HepG2 (cell line): ENCODE measurements around the gene BHLHE23. TPM values are rescaled to one million over a fixed set of nuclear protein-coding genes. Genes with fewer than 3 reads are reported as not detected.

ENCODE experiments used
- ATAC-seq: fragments of 200-7000 bp; cut with Tn5 transposase; 3 replicates; pipeline ENCODE4 v1.9.1; 2020; ENCODE audit warnings: mild to moderate bottlenecking, moderate library complexity
- BruUV-seq: library from RNA; stranded (reverse); fragments of 400-500 nt; replicated peaks from 2 replicates; lab custom pipeline; 2021; lab: Mats Ljungman, UMichigan
- CTCF ChIA-PET: fragments of 300-600 bp; formaldehyde crosslinking; extraction: SDS; loops from one replicate; lab custom pipeline; 2021; ENCODE audit warnings: low total read pairs, inconsistent platforms, low intra/inter-chr PET ratio; lab: Yijun Ruan, JAX
- POLR2A ChIA-PET: fragments of 350-600 bp; sonication (Branson Sonifier 250); formaldehyde crosslinking; loops from one replicate; lab custom pipeline; 2020; ENCODE audit warnings: antibody characterized with exemption, inconsistent platforms; lab: Yijun Ruan, JAX
- DNase-seq: peaks from one replicate; pipeline ENCODE4 v3.0.0-alpha.2; 2015; ENCODE audit warnings: low spot score
- FAIRE-seq: peaks from 3 replicates; lab custom pipeline; 2011; peaks lifted over from hg19 to GRCh38; lab: Jason Lieb, UNC
- H2AFZ ChIP-seq: one replicate; pipeline ENCODE4 v1.6.1; 2011; ENCODE audit warnings: low read length, inconsistent platforms
- H3K27ac ChIP-seq: fragments of 300-600 bp; 3 replicates; pipeline ENCODE4 v1.8.0; 2011; ENCODE audit warnings: mixed run types, mild to moderate bottlenecking, mixed read lengths, low read length, inconsistent platforms; ENCODE audit not compliant: insufficient read depth; ENCODE audit errors: extremely low read length
- H3K27me3 ChIP-seq, 2 experiments: fragments of 200-600 bp in 1 of 2; 2 replicates in 1 of 2; 3 replicates in 1 of 2; pipeline versions ENCODE4 v1.6.0 to v1.8.0; 2011; ENCODE audit warnings: low read length in 2 of 2, mild to moderate bottlenecking in 2 of 2, moderate library complexity in 2 of 2, inconsistent platforms in 1 of 2; ENCODE audit not compliant: insufficient read depth in 2 of 2, control insufficient read depth in 1 of 2
- H3K36me3 ChIP-seq, 2 experiments: fragments of 200-600 bp in 1 of 2; replicated peaks in 1 of 2; 2 replicates in 1 of 2; 3 replicates in 1 of 2; pipeline versions ENCODE4 v1.5.1 to v1.8.0; 2011; ENCODE audit warnings: low read length in 2 of 2, inconsistent platforms in 1 of 2; ENCODE audit not compliant: insufficient read depth in 2 of 2, control insufficient read depth in 1 of 2
- H3K4me1 ChIP-seq: 2 replicates; pipeline ENCODE4 v1.5.1; 2012; ENCODE audit warnings: low read length, inconsistent platforms; ENCODE audit not compliant: insufficient read depth
- H3K4me2 ChIP-seq: 2 replicates; pipeline ENCODE4 v1.6.0; 2011; ENCODE audit warnings: low read depth, low read length, inconsistent platforms
- H3K4me3 ChIP-seq, 3 experiments: fragments of 200-600 bp in 1 of 3; sonication (generic), shearing (Covaris generic) in 1 of 3; replicated peaks in 1 of 3; 2 replicates each; pipeline ENCODE4 v1.5.1; 2011 to 2016; ENCODE audit warnings: low read length in 3 of 3, inconsistent platforms in 2 of 3, low read depth in 2 of 3, mild to moderate bottlenecking in 2 of 3, control low read depth in 1 of 3, mixed read lengths in 1 of 3; ENCODE audit not compliant: insufficient read depth in 1 of 3
- H3K79me2 ChIP-seq: one replicate; pipeline ENCODE4 v1.6.1; 2011; ENCODE audit warnings: low read length, inconsistent platforms; ENCODE audit not compliant: insufficient read depth
- H3K9ac ChIP-seq: 2 replicates; pipeline ENCODE4 v1.6.0; 2011; ENCODE audit warnings: mild to moderate bottlenecking, low read depth, low read length, inconsistent platforms; ENCODE audit not compliant: insufficient read depth
- H3K9me3 ChIP-seq: 2 replicates; pipeline ENCODE4 v1.5.1; 2012; ENCODE audit warnings: mild to moderate bottlenecking, low read length
- H4K20me1 ChIP-seq: 2 replicates; pipeline ENCODE4 v1.6.0; 2011; ENCODE audit warnings: inconsistent platforms, mild to moderate bottlenecking, low read length, moderate library complexity; ENCODE audit not compliant: insufficient read depth
- ADNP ChIP-seq: sonication (generic); formaldehyde crosslinking; IDR thresholded peaks from 2 replicates; pipeline ENCODE4 v1.4.0; 2020; ENCODE audit warnings: missing genetic modification reagents
- BCL6 ChIP-seq: IDR thresholded peaks from 2 replicates; pipeline ENCODE4 v1.6.1; 2016; ENCODE audit warnings: missing genetic modification reagents, missing compliant biosample characterization
- CC2D1A ChIP-seq: sonication (generic); formaldehyde crosslinking; IDR thresholded peaks from 2 replicates; pipeline ENCODE4 v1.8.1; 2023; ENCODE audit warnings: mild to moderate bottlenecking, missing genetic modification reagents
- DR1 ChIP-seq: sonication (generic); formaldehyde crosslinking; IDR thresholded peaks from 2 replicates; pipeline ENCODE4 v1.8.0; 2021; ENCODE audit warnings: mild to moderate bottlenecking, missing genetic modification reagents, inconsistent platforms
- EZH2 ChIP-seq: conservative IDR thresholded peaks from 2 replicates; pipeline ENCODE4 v1.6.1; 2012; ENCODE audit warnings: mild to moderate bottlenecking, low read depth, low read length, moderate library complexity
- HDAC6 ChIP-seq: fragments of 200-600 bp; sonication (generic); IDR thresholded peaks from 2 replicates; pipeline ENCODE4 v1.7.0; 2017; ENCODE audit warnings: mild to moderate bottlenecking, antibody characterized with exemption, low read length, low read depth
- HNRNPLL ChIP-seq: fragments of 200-400 bp; formaldehyde crosslinking; IDR thresholded peaks from 2 replicates; pipeline ENCODE4 v1.6.1; 2017; ENCODE audit warnings: mild to moderate bottlenecking, low read depth, low read length; ENCODE audit not compliant: poor library complexity, severe bottlenecking
- JUNB ChIP-seq: sonication (generic); formaldehyde crosslinking; IDR thresholded peaks from 2 replicates; pipeline ENCODE4 v1.8.0; 2022; ENCODE audit warnings: missing genetic modification reagents, mild to moderate bottlenecking, borderline replicate concordance
- RFX5 ChIP-seq: IDR thresholded peaks from 2 replicates; pipeline ENCODE4 v1.6.1; 2011; ENCODE audit warnings: low read depth, low read length, improper control_type of control experiment
- RXRA ChIP-seq: sonication (generic); formaldehyde crosslinking; IDR thresholded peaks from 2 replicates; pipeline ENCODE4 v1.5.1; 2020; ENCODE audit warnings: missing genetic modification reagents
- ZNF44 ChIP-seq: sonication (generic); formaldehyde crosslinking; IDR thresholded peaks from 2 replicates; pipeline ENCODE4 v1.5.1; 2020; ENCODE audit warnings: mild to moderate bottlenecking, missing genetic modification reagents
- ZNF768 ChIP-seq: sonication (generic); formaldehyde crosslinking; IDR thresholded peaks from 2 replicates; pipeline ENCODE4 v1.4.0; 2020; ENCODE audit warnings: missing genetic modification reagents
- WGBS: methylation state at CpG from one replicate; pipeline ENCODE4 v1.1.6; 2017; ENCODE audit warnings: low lambda C conversion rate; 5-methylcytosine and 5-hydroxymethylcytosine counted together
- in situ Hi-C: cut with HindIII; loops from 2 replicates; pipeline ENCODE4 v1.10.0; 2017; ENCODE audit warnings: low pct_unique_long_range_greater_than_20kb; ENCODE audit not compliant: extremely low pct_ligation_motif_present
- intact Hi-C: fragments of 100-400 bp; cut with micrococcal nuclease; formaldehyde crosslinking; loops from one replicate; pipeline ENCODE4 v1.10.0; 2022; ENCODE audit not compliant: unreplicated experiment
- polyA plus RNA-seq, 8 experiments: library from polyadenylated mRNA; depleted of rRNA in 3 of 8; stranded (reverse) in 7 of 8; unstranded in 1 of 8; fragments of >200 nt; fragmentation: Illumina TruSeq in 4 of 8; extraction: Trizol in 4 of 8; gene quantifications; 2 replicates each; pipeline versions ENCODE4 v1.2.1 to v1.2.3, GENCODE V29; 2011 to 2016; ENCODE audit warnings: low read depth in 4 of 8, missing spikeins in 1 of 8, mixed read lengths in 1 of 8; ENCODE audit not compliant: insufficient read depth in 1 of 8
- total RNA-seq, 5 experiments: library from RNA; depleted of rRNA; stranded (reverse); fragments of >200 nt; fragmentation: Illumina TruSeq; extraction: Trizol; gene quantifications; 2 replicates each; pipeline ENCODE4 v1.2.3, GENCODE V29; 2016; ENCODE audit warnings: low read depth in 1 of 5
- TF ChIP-seq, protein P1 (sequence below): sonication (generic); formaldehyde crosslinking; conservative IDR thresholded peaks from 2 replicates; pipeline ENCODE4 v1.8.1; 2023; ENCODE audit warnings: missing genetic modification reagents
- TF ChIP-seq, protein P2 (sequence below): sonication (generic); formaldehyde crosslinking; IDR thresholded peaks from 2 replicates; pipeline ENCODE4 v1.4.0; 2020; ENCODE audit warnings: missing genetic modification reagents

The BHLHE23 gene
- total and polyA plus RNA-seq, 2 of the 13 experiments (the other 11 are each of a cell fraction or from before 2014, with no cell fraction given) = not detected

DNA sequence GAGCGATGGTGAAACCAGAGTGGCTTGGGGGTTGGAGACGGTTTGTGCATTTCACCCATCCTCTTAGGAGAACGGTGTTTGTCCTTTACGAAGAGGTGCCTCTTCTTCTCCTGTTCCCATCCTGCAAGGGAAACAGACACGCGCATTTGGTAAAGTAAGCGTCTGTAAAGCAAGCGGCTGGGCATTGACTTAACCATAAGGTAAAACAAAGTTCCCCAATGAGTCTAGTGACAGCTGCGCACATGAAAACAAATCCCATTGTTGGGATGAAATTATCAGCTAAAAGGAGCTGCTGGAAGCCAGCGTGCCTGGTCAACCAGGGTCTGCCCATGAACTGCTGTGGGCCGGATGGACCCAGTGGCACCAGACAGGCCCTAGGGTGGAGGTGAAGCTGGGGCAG, 5.8 kb downstream of the BHLHE23 start:
- no peak overlapping the region for H3K27ac ChIP-seq
- H3K4me2 ChIP-seq = no peak overlapping the region
- POLR2A ChIA-PET = no interaction called here
- no peaks in the 10 kb centered on the region for H3K4me1 ChIP-seq
- FAIRE-seq (no peak), ATAC-seq (no peak), DNase-seq (no peak)
- H2AFZ ChIP-seq = no peak overlapping the region
- BruUV-seq = no TSS peak
- 25% methylated on average over 11 of the region's 11 CpGs for WGBS
- H3K9me3 ChIP-seq = no peaks in the 10 kb centered on the region
- intact Hi-C loops (no loop called here), in situ Hi-C loops (no loop called here)
- H4K20me1 ChIP-seq = no peaks in the 10 kb centered on the region; the same call in 1 of the 2 replicates
- H3K79me2 ChIP-seq = no peaks in the 10 kb centered on the region
- H3K4me3 ChIP-seq = no peak overlapping the region
- peaks cover 41 to 95% of the 10 kb centered on the region in 2 experiments for H3K27me3 ChIP-seq
- CTCF ChIA-PET = no interaction called here
- no peak overlapping the region for H3K9ac ChIP-seq
- no peaks in the 10 kb centered on the region for H3K36me3 ChIP-seq
- no peak for TF ChIP-seq RFX5
- TF ChIP-seq JUNB (CRISPR knock-in tag) = no peak
- TF ChIP-seq EZH2 = peak; percentile 29; the same call in 1 of the 2 replicates
- TF ChIP-seq BCL6 (CRISPR knock-in tag) = no peak
- no peak for TF ChIP-seq ZNF44 (CRISPR knock-in tag)
- no peak for TF ChIP-seq CC2D1A (CRISPR knock-in tag)
- TF ChIP-seq RXRA = no peak

DNA sequence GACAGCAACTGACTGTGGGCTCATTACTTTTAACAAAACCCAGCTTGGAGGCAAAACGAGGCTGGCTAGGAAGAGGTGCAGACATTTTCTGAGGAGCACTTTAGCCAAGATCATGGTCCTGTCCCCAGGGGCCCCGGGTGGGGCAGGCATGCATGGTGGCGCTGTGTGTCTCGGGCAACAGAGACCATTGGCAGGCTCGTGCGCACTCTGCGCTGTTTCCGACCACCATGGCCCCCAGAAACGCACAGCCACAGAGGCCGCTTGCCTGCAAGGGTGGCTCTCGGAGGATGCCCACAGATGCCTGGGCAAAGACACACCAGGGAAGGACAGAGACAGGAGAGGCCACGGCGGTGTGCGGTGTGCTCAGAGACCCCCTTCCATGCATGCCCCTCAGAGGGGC, 6.7 kb downstream of the BHLHE23 start:
- Histone ChIP-seq H3K79me2 (no peaks in the 10 kb centered on the region), H2AFZ (no peak overlapping the region), H3K4me3 (no peak overlapping the region), H3K27ac (no peak overlapping the region), H3K4me2 (no peak overlapping the region), H3K36me3 (no peaks in the 10 kb centered on the region), H3K27me3 (peaks cover 43 to 95% of the 10 kb centered on the region in 2 experiments), H4K20me1 (no peaks in the 10 kb centered on the region; the same call in 1 of the 2 replicates), H3K9me3 (no peaks in the 10 kb centered on the region), H3K9ac (no peak overlapping the region), H3K4me1 (no peaks in the 10 kb centered on the region)
- in situ Hi-C loops = no loop called here
- intact Hi-C loops = no loop called here
- TF ChIP-seq, protein P1, sequence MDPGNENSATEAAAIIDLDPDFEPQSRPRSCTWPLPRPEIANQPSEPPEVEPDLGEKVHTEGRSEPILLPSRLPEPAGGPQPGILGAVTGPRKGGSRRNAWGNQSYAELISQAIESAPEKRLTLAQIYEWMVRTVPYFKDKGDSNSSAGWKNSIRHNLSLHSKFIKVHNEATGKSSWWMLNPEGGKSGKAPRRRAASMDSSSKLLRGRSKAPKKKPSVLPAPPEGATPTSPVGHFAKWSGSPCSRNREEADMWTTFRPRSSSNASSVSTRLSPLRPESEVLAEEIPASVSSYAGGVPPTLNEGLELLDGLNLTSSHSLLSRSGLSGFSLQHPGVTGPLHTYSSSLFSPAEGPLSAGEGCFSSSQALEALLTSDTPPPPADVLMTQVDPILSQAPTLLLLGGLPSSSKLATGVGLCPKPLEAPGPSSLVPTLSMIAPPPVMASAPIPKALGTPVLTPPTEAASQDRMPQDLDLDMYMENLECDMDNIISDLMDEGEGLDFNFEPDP = 0 out of 2 replicates have a peak, but pooled peaks have one; percentile 76
- TF ChIP-seq HNRNPLL (peak; percentile 64), HDAC6 (no peak), ADNP (CRISPR knock-in tag) (no peak), ZNF768 (CRISPR knock-in tag) (peak; percentile 65; the same call in 1 of the 2 replicates), DR1 (CRISPR knock-in tag) (no peak)
- TF ChIP-seq, protein P2, sequence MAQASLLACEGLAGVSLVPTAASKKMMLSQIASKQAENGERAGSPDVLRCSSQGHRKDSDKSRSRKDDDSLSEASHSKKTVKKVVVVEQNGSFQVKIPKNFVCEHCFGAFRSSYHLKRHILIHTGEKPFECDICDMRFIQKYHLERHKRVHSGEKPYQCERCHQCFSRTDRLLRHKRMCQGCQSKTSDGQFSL (CRISPR knock-in tag) = 0 out of 2 replicates have a peak, but pooled peaks have one; percentile 56
- ChIA-PET POLR2A (no interaction called here), CTCF (no interaction called here)
- BruUV-seq = no TSS peak
- WGBS = 20% methylated on average over 14 of the region's 14 CpGs
- FAIRE-seq = no peak
- no peak for ATAC-seq
- DNase-seq = no peak
